HepG2 (cell line): ENCODE data around the gene BCAS4. TPM values are rescaled to one million over a fixed set of nuclear protein-coding genes. Genes with fewer than 3 reads are reported as not detected.
A peak's percentile ranks its signal among the peaks of the same experiment; 100 is the strongest.

Source experiments
- DNMT1 ChIP-seq: sonication (generic); formaldehyde crosslinking; IDR thresholded peaks from 2 replicates; pipeline ENCODE4 v1.5.1; 2020; ENCODE audit warnings: mild to moderate bottlenecking, missing genetic modification reagents
- JUNB ChIP-seq: sonication (generic); formaldehyde crosslinking; IDR thresholded peaks from 2 replicates; pipeline ENCODE4 v1.8.0; 2022; ENCODE audit warnings: missing genetic modification reagents, mild to moderate bottlenecking, borderline replicate concordance
- MTF1 ChIP-seq: sonication (generic); formaldehyde crosslinking; IDR thresholded peaks from 2 replicates; pipeline ENCODE4 v1.5.0; 2020; ENCODE audit warnings: missing genetic modification reagents
- NR2C2 ChIP-seq: sonication (generic); formaldehyde crosslinking; IDR thresholded peaks from 2 replicates; pipeline ENCODE4 v1.4.0; 2020; ENCODE audit warnings: missing genetic modification reagents, mild to moderate bottlenecking, moderate library complexity, borderline replicate concordance
- PCBP2 ChIP-seq: fragments of 200-400 bp; formaldehyde crosslinking; optimal IDR thresholded peaks from 2 replicates; pipeline ENCODE3; 2018; ENCODE audit warnings: low read length, low read depth; ENCODE audit not compliant: poor library complexity, severe bottlenecking
- RXRA ChIP-seq: sonication (generic); formaldehyde crosslinking; IDR thresholded peaks from 2 replicates; pipeline ENCODE4 v1.5.1; 2020; ENCODE audit warnings: missing genetic modification reagents
- STAT5B ChIP-seq: sonication (generic); formaldehyde crosslinking; IDR thresholded peaks from 2 replicates; pipeline ENCODE4 v1.4.0; 2020; ENCODE audit warnings: missing genetic modification reagents
- TCF12 ChIP-seq, 2 experiments: fragments of 450-650 bp in 1 of 2; sonication (generic) in 1 of 2; formaldehyde crosslinking in 1 of 2; IDR thresholded peaks; 2 replicates each; pipeline versions ENCODE4 v1.6.1 to v1.8.0; 2017 to 2022; ENCODE audit warnings: antibody characterized with exemption in 1 of 2, mild to moderate bottlenecking in 1 of 2, missing genetic modification reagents in 1 of 2, moderate library complexity in 1 of 2
- ZBTB42 ChIP-seq: sonication (generic); formaldehyde crosslinking; IDR thresholded peaks from 2 replicates; pipeline ENCODE4 v1.5.0; 2020; ENCODE audit warnings: mild to moderate bottlenecking, missing genetic modification reagents
- ZBTB7B ChIP-seq: sonication (generic); formaldehyde crosslinking; IDR thresholded peaks from 2 replicates; pipeline ENCODE4 v1.4.0; 2020; ENCODE audit warnings: missing genetic modification reagents
- ZNF292 ChIP-seq: sonication (generic); formaldehyde crosslinking; IDR thresholded peaks from 2 replicates; pipeline ENCODE4 v1.8.1; 2022; ENCODE audit warnings: mild to moderate bottlenecking, low read depth, missing genetic modification reagents, borderline replicate concordance
- ZNF30 ChIP-seq: sonication (generic); formaldehyde crosslinking; IDR thresholded peaks from 2 replicates; pipeline ENCODE4 v1.5.0; 2020; ENCODE audit warnings: mild to moderate bottlenecking, missing genetic modification reagents
- ZNF383 ChIP-seq: sonication (generic); formaldehyde crosslinking; IDR thresholded peaks from 2 replicates; pipeline ENCODE4 v1.4.0; 2020; ENCODE audit warnings: missing genetic modification reagents, mild to moderate bottlenecking, borderline replicate concordance
- ZNF446 ChIP-seq: sonication (generic); formaldehyde crosslinking; IDR thresholded peaks from 2 replicates; pipeline ENCODE4 v1.5.0; 2020; ENCODE audit warnings: mild to moderate bottlenecking, missing genetic modification reagents
- ZNF552 ChIP-seq: sonication (generic); formaldehyde crosslinking; IDR thresholded peaks from 2 replicates; pipeline ENCODE4 v1.9.0; 2022; ENCODE audit warnings: missing genetic modification reagents, mild to moderate bottlenecking, borderline replicate concordance
- ZNF598 ChIP-seq: sonication (generic); formaldehyde crosslinking; IDR thresholded peaks from 2 replicates; pipeline ENCODE4 v1.5.1; 2020; ENCODE audit warnings: mild to moderate bottlenecking, missing genetic modification reagents, borderline replicate concordance
- ZNF607 ChIP-seq: sonication (generic); formaldehyde crosslinking; IDR thresholded peaks from 2 replicates; pipeline ENCODE4 v1.5.1; 2020; ENCODE audit warnings: missing genetic modification reagents, mild to moderate bottlenecking, borderline replicate concordance
- ZNF629 ChIP-seq: sonication (generic); formaldehyde crosslinking; conservative IDR thresholded peaks from 2 replicates; pipeline ENCODE4 v1.5.0; 2020; ENCODE audit warnings: missing genetic modification reagents
- ZNF660 ChIP-seq: sonication (generic); formaldehyde crosslinking; IDR thresholded peaks from 2 replicates; pipeline ENCODE4 v1.5.1; 2020; ENCODE audit warnings: mild to moderate bottlenecking, low read depth, missing genetic modification reagents, borderline replicate concordance
- ZNF747 ChIP-seq: sonication (generic); formaldehyde crosslinking; IDR thresholded peaks from 2 replicates; pipeline ENCODE4 v1.8.1; 2023; ENCODE audit warnings: missing genetic modification reagents, mild to moderate bottlenecking, borderline replicate concordance
- ZSCAN31 ChIP-seq: sonication (generic); formaldehyde crosslinking; IDR thresholded peaks from 2 replicates; pipeline ENCODE4 v1.5.0; 2020; ENCODE audit warnings: low read depth, mild to moderate bottlenecking, missing genetic modification reagents
- polyA plus RNA-seq, 8 experiments: library from polyadenylated mRNA; depleted of rRNA in 3 of 8; stranded (reverse) in 7 of 8; unstranded in 1 of 8; fragments of >200 nt; fragmentation: Illumina TruSeq in 4 of 8; extraction: Trizol in 4 of 8; gene quantifications; 2 replicates each; pipeline versions ENCODE4 v1.2.1 to v1.2.3, GENCODE V29; 2011 to 2016; ENCODE audit warnings: low read depth in 4 of 8, missing spikeins in 1 of 8, mixed read lengths in 1 of 8; ENCODE audit not compliant: insufficient read depth in 1 of 8
- total RNA-seq, 5 experiments: library from RNA; depleted of rRNA; stranded (reverse); fragments of >200 nt; fragmentation: Illumina TruSeq; extraction: Trizol; gene quantifications; 2 replicates each; pipeline ENCODE4 v1.2.3, GENCODE V29; 2016; ENCODE audit warnings: low read depth in 1 of 5
- TF ChIP-seq, protein P1 (sequence below): sonication (generic); formaldehyde crosslinking; IDR thresholded peaks from 2 replicates; pipeline ENCODE4 v1.5.1; 2020; ENCODE audit warnings: mild to moderate bottlenecking, moderate library complexity, missing genetic modification reagents
- TF ChIP-seq, protein P2 (sequence below): sonication (generic); formaldehyde crosslinking; IDR thresholded peaks from 2 replicates; pipeline ENCODE4 v1.5.0; 2020; ENCODE audit warnings: mild to moderate bottlenecking, missing genetic modification reagents
- TF ChIP-seq, protein P3 (sequence below): sonication (generic); formaldehyde crosslinking; IDR thresholded peaks from 2 replicates; pipeline ENCODE4 v1.9.0; 2021; ENCODE audit warnings: missing genetic modification reagents, mild to moderate bottlenecking, borderline replicate concordance
- TF ChIP-seq, protein P4 (sequence below): IDR thresholded peaks from 2 replicates; pipeline ENCODE4 v1.6.1; 2016

Gene BCAS4
- total and polyA plus RNA-seq, 2 of the 13 experiments (the other 11 are each of a cell fraction or from before 2014, with no cell fraction given): 7.2 to 8.0 TPM

DNA sequence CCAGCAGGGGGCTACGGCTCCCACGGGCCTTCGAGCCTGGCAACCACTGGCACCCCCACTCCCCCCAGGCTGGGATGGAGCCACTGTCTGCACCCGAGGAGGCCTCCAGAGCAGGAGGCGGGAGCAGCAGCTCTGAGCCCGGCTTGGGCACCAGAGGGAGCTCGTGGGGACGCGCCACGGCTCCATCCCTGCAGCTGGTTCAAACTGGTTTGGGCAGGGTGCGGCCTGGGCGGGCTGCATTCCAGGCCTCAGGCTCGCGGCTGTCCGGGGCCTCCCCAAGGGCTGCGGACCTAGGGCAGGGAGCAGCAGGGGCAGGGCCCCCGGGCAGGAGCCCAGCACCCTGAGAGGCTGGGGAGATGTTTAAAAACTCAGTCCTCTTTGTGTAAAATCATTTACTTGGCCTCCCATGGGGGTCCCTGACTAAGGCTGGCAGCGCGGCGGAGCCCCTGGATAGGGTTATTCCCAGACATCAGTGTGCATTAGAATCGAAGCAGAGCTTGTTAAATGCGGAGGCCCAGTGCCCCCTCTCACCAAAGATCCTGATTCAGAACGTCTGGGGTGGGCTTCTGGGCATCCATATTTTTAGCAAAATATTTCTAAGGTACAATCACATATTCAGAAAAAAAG, 4.1 kb upstream of the BCAS4 start (continued):
- TF ChIP-seq, protein P1, sequence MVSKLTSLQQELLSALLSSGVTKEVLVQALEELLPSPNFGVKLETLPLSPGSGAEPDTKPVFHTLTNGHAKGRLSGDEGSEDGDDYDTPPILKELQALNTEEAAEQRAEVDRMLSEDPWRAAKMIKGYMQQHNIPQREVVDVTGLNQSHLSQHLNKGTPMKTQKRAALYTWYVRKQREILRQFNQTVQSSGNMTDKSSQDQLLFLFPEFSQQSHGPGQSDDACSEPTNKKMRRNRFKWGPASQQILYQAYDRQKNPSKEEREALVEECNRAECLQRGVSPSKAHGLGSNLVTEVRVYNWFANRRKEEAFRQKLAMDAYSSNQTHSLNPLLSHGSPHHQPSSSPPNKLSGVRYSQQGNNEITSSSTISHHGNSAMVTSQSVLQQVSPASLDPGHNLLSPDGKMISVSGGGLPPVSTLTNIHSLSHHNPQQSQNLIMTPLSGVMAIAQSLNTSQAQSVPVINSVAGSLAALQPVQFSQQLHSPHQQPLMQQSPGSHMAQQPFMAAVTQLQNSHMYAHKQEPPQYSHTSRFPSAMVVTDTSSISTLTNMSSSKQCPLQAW (CRISPR knock-in tag): peak; percentile 93
- peak; percentile 100 for TF ChIP-seq ZNF292
- TF ChIP-seq ZNF660 (CRISPR knock-in tag): no peak
- no peak for TF ChIP-seq JUNB (CRISPR knock-in tag)
- no peak for TF ChIP-seq ZNF383 (CRISPR knock-in tag)
- TF ChIP-seq ZNF629: peak; percentile 67
- peak; percentile 82; the same call in 1 of the 2 replicates for TF ChIP-seq MTF1
- TF ChIP-seq ZNF747: peak; percentile 97; the same call in 1 of the 2 replicates
- peak; percentile 89; the same call in 1 of the 2 replicates for TF ChIP-seq ZNF552
- TF ChIP-seq, protein P2, sequence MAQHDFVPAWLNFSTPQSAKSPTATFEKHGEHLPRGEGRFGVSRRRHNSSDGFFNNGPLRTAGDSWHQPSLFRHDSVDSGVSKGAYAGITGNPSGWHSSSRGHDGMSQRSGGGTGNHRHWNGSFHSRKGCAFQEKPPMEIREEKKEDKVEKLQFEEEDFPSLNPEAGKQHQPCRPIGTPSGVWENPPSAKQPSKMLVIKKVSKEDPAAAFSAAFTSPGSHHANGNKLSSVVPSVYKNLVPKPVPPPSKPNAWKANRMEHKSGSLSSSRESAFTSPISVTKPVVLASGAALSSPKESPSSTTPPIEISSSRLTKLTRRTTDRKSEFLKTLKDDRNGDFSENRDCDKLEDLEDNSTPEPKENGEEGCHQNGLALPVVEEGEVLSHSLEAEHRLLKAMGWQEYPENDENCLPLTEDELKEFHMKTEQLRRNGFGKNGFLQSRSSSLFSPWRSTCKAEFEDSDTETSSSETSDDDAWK (CRISPR knock-in tag): no peak
- 0 out of 2 replicates have a peak, but pooled peaks have one; percentile 66 for TF ChIP-seq DNMT1
- peak; percentile 70; the same call in 1 of the 2 replicates for TF ChIP-seq STAT5B (CRISPR knock-in tag)
- TF ChIP-seq ZBTB7B (CRISPR knock-in tag): peak; percentile 94
- peak; percentile 95 for TF ChIP-seq RXRA (CRISPR knock-in tag)
- TF ChIP-seq ZNF607 (CRISPR knock-in tag): peak; percentile 97
- peak; percentile 95; the same call in 1 of the 2 replicates for TF ChIP-seq ZNF598
- TF ChIP-seq, protein P3, sequence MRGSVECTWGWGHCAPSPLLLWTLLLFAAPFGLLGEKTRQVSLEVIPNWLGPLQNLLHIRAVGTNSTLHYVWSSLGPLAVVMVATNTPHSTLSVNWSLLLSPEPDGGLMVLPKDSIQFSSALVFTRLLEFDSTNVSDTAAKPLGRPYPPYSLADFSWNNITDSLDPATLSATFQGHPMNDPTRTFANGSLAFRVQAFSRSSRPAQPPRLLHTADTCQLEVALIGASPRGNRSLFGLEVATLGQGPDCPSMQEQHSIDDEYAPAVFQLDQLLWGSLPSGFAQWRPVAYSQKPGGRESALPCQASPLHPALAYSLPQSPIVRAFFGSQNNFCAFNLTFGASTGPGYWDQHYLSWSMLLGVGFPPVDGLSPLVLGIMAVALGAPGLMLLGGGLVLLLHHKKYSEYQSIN: no peak
- TF ChIP-seq NR2C2 (CRISPR knock-in tag): peak; percentile 25; the same call in 1 of the 2 replicates
- TF ChIP-seq, protein P4, sequence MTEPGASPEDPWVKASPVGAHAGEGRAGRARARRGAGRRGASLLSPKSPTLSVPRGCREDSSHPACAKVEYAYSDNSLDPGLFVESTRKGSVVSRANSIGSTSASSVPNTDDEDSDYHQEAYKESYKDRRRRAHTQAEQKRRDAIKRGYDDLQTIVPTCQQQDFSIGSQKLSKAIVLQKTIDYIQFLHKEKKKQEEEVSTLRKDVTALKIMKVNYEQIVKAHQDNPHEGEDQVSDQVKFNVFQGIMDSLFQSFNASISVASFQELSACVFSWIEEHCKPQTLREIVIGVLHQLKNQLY (CRISPR knock-in tag): 0 out of 2 replicates have a peak, but pooled peaks have one; percentile 16
- no peak for TF ChIP-seq TCF12 (IDR thresholded peaks at IDR 0.05)
- TF ChIP-seq TCF12 (CRISPR knock-in tag; IDR thresholded peaks at IDR 0.05): no peak
- peak; percentile 68; the same call in 1 of the 2 replicates for TF ChIP-seq ZNF446 (CRISPR knock-in tag)
- TF ChIP-seq PCBP2: no peak
- peak; percentile 99 for TF ChIP-seq ZSCAN31 (CRISPR knock-in tag)
- no peak; the same call in 1 of the 2 replicates for TF ChIP-seq ZNF30 (CRISPR knock-in tag)
- TF ChIP-seq ZBTB42: no peak
